Activated naive CD4-positive, alpha-beta T cell treated with anti-CD3 and anti-CD28 coated beads, Interleukin-2, amount 10 ng/mL, durations not matched to agents 7 days and 5 days (primary cell): Measurements from ENCODE around the gene ARL6IP4.

Experiments
- CTCF ChIA-PET: fragments of 350-600 bp; sonication (Branson Sonifier 250); formaldehyde crosslinking; loops from one replicate; lab custom pipeline; 2021; ENCODE audit warnings: antibody characterized with exemption; lab: Charles Lee
- DNase-seq: peaks from one replicate; pipeline ENCODE4 v3.0.0-alpha.2; 2020
- H3K27ac Mint-ChIP-seq: one replicate; pipeline ENCODE4 v1.8.0; 2021; ENCODE audit warnings: mild to moderate bottlenecking, moderate library complexity, mixed read lengths
- H3K27me3 Mint-ChIP-seq: one replicate; pipeline ENCODE4 v1.8.0; 2021; ENCODE audit warnings: mild to moderate bottlenecking, mixed read lengths
- H3K36me3 Mint-ChIP-seq: one replicate; pipeline ENCODE4 v1.8.0; 2021; ENCODE audit warnings: mixed read lengths
- H3K4me1 Mint-ChIP-seq: one replicate; pipeline ENCODE4 v1.8.0; 2021; ENCODE audit warnings: mixed read lengths
- H3K4me3 Mint-ChIP-seq: one replicate; pipeline ENCODE4 v1.8.0; 2021; ENCODE audit warnings: mild to moderate bottlenecking, moderate library complexity, mixed read lengths
- H3K9me3 Mint-ChIP-seq: one replicate; pipeline ENCODE4 v1.8.0; 2021; ENCODE audit warnings: mixed read lengths

ARL6IP4 gene

DNA sequence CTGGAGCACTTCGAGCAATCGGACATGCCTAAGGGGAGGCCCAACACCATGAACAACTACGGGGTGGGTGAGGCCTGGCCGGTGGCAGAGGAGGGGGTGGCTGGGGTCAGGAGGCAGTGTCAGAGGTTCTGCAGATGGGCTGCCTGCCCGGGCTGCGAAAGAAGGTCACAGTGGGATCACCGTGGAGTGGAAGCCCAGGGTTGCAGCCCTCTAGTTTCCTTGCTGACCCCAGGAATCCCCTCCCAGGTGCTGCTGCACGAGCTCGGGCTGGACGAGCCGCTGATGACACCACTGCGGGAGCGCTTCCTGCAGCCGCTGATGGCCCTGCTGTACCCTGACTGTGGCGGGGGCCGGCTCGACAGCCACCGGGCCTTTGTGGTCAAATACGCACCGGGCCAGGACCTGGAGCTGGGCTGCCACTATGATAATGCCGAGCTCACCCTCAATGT lies 1.9 kb upstream of the ARL6IP4 start:
- Mint-ChIP-seq H3K4me3 (no peak overlapping the region), H3K36me3 (peaks cover 23% of the 10 kb centered on the region), H3K27ac (no peak overlapping the region), H3K9me3 (no peaks in the 10 kb centered on the region), H3K27me3 (peaks cover 7% of the 10 kb centered on the region), H3K4me1 (peaks cover 67% of the 10 kb centered on the region)
- no peak for DNase-seq
- CTCF ChIA-PET, result no interaction called here

DNA sequence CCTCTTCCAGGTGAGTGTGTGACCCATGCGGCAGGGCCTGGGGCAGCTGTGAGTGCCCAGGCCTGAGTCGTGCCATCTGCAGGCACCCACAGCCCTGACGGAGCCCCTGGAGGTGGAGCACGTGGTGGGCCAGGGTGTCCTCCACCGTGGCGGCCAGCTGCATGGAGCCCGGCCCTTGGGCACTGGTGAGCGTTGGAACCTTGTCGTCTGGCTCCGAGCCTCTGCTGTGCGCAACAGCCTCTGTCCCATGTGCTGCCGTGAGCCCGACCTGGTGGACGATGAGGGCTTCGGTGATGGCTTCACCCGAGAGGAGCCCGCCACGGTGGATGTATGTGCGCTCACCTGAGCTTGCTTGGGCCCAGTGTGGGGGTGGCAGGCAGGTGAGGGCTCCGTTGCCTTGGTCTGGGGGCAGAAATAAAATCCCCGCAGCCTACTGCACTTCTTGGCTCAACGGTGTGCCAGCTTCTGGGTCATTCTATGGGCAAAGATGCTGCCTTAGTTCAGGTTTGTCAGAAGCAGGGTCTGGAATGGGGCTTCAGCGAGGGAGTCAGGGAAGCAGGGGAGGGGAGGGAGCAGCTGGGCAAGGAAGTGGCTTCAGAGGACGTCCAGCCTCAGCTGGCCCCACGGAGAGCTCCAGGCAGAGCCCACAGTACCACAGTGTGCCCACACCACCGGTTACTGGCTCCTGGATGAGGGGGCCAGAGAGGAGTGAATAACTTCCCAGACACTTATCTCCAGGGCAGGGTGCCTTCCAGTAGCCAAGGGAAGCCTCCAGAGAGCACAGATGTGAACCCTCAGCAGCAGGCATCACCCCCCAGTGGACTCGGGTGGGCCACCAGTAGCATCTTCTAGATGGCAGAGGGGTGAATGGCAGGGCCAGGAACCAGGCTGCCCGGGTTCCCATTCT lies 1.2 kb upstream of the ARL6IP4 start:
- Mint-ChIP-seq H3K27ac (peak overlapping the region; percentile 91), H3K4me1 (peaks cover 69% of the 10 kb centered on the region), H3K27me3 (peaks cover 7% of the 10 kb centered on the region), H3K4me3 (peak overlapping the region; percentile 90), H3K9me3 (no peaks in the 10 kb centered on the region), H3K36me3 (peaks cover 23% of the 10 kb centered on the region)
- CTCF ChIA-PET, result interaction anchor here (0.9 to 1.0 kb wide), 2 partner anchors 114 to 257 kb away, joined by 3 read pairs; no protein-coding TSS in a partner anchor
- DNase-seq, result no peak

DNA sequence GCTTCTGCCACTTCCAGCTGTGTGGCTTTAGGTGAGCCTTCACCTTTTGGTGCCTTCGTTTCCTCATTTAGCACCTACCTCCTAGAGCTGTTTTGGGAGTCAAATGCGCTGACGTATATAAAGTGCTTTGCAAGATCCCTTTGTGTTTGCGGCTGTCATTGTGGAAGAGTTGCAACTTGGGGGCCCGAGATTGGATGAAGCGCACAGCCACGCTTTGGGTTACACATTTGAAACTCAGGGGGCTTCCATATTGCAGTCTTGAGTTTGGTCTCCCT lies 636 bp upstream of the ARL6IP4 start:
- Mint-ChIP-seq H3K9me3 (no peaks in the 10 kb centered on the region), H3K36me3 (peaks cover 23% of the 10 kb centered on the region), H3K27me3 (peaks cover 3% of the 10 kb centered on the region), H3K27ac (peak overlapping the region; percentile 91), H3K4me1 (peaks cover 73% of the 10 kb centered on the region), H3K4me3 (peak overlapping the region; percentile 90)
- CTCF ChIA-PET, result interaction anchor here (0.9 to 1.0 kb wide), 2 partner anchors 115 to 256 kb away, joined by 3 read pairs; no protein-coding TSS in a partner anchor
- no peak for DNase-seq

DNA sequence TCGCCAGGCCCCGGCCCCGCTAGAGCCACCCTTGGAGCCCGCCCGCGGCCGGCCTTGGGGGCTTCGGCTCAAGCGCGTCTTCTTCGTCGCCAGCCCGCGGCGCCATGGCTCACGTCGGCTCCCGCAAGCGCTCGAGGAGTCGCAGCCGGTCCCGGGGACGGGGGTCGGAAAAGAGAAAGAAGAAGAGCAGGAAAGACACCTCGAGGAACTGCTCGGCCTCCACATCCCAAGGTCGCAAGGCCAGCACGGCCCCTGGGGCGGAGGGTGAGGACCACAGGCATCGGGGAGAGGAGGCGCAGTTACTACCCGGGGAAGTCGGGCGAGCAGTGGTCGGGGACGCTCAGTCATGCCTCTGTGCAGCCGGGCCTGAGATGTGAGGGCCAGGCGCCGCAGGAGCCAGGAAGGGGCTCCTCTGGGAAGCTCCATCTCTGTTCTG lies 573 bp downstream of the ARL6IP4 start:
- Mint-ChIP-seq H3K4me3 (peak overlapping the region; percentile 90), H3K27me3 (no peaks in the 10 kb centered on the region), H3K27ac (peak overlapping the region; percentile 84), H3K9me3 (no peaks in the 10 kb centered on the region), H3K36me3 (peaks cover 28% of the 10 kb centered on the region), H3K4me1 (peaks cover 70% of the 10 kb centered on the region)
- no peak for DNase-seq
- CTCF ChIA-PET, result no interaction called here

DNA sequence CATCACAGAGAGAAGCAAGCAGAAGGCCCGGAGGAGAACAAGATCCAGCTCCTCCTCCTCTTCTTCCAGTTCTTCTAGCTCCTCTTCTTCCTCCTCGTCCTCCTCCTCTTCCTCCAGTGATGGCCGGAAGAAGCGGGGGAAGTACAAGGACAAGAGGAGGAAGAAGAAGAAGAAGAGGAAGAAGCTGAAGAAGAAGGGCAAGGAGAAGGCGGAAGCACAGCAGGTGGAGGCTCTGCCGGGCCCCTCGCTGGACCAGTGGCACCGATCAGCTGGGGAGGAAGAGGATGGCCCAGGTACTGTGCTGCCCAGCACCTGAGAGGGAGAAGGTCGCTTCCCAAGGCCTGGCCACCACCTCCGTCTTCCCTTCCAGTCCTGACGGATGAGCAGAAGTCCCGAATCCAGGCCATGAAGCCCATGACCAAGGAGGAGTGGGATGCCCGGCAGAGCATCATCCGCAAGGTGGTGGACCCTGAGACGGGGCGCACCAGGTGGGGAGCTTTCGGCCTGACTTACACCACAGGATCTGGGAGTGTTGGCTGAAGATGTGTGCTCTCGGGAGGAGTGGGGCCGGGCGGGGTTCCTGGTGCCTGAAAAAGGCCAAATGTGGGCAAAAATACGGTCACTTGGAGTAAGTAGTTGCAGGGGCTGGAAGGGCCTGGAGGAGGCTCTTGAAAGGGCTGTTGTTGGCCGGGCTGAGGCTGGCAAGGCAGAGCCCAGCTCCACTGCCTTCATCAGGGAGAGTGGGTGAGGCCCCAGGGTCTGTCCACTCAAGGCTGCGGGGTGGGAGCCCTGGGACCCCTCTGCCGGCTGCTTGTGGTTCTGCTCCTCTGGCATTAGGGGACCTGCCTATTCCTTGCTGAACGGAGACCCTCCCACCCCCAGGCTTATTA lies 1.4 kb downstream of the ARL6IP4 start:
- peaks cover 63% of the 10 kb centered on the region for H3K4me1 Mint-ChIP-seq

DNA sequence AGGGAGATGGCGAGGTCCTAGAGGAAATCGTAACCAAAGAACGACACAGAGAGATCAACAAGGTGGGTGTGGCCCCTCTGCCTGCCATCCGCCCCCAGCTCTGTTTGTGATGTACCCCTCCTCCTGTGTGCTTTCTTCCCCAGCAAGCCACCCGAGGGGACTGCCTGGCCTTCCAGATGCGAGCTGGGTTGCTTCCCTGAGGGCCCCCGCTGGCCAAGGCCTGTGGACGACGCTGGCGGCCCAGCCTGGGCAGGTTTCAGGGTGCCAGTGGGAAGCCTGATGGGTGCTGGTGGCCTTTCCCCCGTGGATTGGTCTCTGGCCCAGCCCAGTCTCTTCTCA lies 2.0 kb downstream of the ARL6IP4 start:
- peaks cover 57% of the 10 kb centered on the region for H3K4me1 Mint-ChIP-seq

More for the DNA sequence above, 1.4 kb downstream of the ARL6IP4 start:
- H3K36me3 Mint-ChIP-seq, result peaks cover 30% of the 10 kb centered on the region
- H3K9me3 Mint-ChIP-seq, result no peaks in the 10 kb centered on the region
- no peaks in the 10 kb centered on the region for H3K27me3 Mint-ChIP-seq
- peak overlapping the region; percentile 90 for H3K4me3 Mint-ChIP-seq
- DNase-seq, result no peak
- H3K27ac Mint-ChIP-seq, result peak overlapping the region; percentile 84
- CTCF ChIA-PET, result interaction anchor here (1.1 to 1.6 kb wide), 3 partner anchors 8 to 256 kb away, joined by 3 to 4 read pairs (median 4); no protein-coding TSS in a partner anchor

DNA sequence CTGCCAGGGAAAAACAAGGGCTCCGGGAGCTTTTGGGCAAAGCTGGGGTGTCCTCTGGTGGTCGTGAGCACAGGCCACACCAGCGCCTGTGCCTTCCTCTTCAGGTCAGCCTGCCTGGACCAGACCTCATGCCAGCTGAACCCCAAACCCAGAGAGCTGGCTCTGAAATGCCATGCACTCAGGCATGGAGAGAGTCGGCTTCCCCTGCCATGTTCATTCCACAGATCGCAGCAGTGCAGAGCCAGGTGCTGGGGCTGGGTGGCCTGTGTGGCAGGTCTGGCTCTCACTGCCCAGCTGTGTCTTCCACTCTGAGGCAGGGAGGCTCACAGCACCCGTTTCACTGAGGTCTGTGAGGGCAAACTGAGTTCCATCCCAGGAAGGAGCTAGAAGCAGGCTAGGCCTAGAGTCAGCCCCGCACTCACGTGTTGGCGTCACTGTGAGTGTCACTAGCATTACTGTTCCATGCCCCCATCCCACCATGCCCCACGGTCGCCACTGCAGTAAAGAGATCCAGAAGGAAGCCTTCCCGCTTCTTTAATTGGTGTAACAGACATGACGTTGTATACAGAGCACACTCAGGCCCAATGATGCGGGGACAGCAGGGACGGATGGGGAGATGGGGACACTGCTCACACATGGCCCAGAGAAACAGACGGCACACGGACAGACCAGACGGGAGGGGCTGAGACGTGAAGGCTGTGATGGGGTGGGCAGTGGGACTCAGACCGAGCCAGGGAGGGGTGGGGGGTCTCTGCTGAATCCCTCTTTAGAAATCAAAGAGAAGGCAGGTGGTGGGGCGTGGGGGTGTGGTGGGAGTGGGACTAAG lies 2.7 kb downstream of the ARL6IP4 start:
- Mint-ChIP-seq H3K9me3 (no peaks in the 10 kb centered on the region), H3K27me3 (no peaks in the 10 kb centered on the region), H3K27ac (peak overlapping the region; percentile 71), H3K4me1 (peaks cover 52% of the 10 kb centered on the region), H3K4me3 (peak overlapping the region; percentile 90), H3K36me3 (peaks cover 29% of the 10 kb centered on the region)
- CTCF ChIA-PET, result interaction anchor here (1.4 to 1.6 kb wide), 2 partner anchors 9 to 92 kb away, joined by 3 to 4 read pairs; no protein-coding TSS in a partner anchor
- DNase-seq, result no peak

More for the DNA sequence above, 2.0 kb downstream of the ARL6IP4 start:
- Mint-ChIP-seq H3K27ac (peak overlapping the region; percentile 84), H3K27me3 (no peaks in the 10 kb centered on the region), H3K9me3 (no peaks in the 10 kb centered on the region), H3K36me3 (peaks cover 31% of the 10 kb centered on the region), H3K4me3 (peak overlapping the region; percentile 90)
- DNase-seq, result no peak
- CTCF ChIA-PET, result interaction anchor here (1.1 to 1.6 kb wide), 3 partner anchors 8 to 255 kb away, joined by 3 to 4 read pairs (median 4); no protein-coding TSS in a partner anchor

DNA sequence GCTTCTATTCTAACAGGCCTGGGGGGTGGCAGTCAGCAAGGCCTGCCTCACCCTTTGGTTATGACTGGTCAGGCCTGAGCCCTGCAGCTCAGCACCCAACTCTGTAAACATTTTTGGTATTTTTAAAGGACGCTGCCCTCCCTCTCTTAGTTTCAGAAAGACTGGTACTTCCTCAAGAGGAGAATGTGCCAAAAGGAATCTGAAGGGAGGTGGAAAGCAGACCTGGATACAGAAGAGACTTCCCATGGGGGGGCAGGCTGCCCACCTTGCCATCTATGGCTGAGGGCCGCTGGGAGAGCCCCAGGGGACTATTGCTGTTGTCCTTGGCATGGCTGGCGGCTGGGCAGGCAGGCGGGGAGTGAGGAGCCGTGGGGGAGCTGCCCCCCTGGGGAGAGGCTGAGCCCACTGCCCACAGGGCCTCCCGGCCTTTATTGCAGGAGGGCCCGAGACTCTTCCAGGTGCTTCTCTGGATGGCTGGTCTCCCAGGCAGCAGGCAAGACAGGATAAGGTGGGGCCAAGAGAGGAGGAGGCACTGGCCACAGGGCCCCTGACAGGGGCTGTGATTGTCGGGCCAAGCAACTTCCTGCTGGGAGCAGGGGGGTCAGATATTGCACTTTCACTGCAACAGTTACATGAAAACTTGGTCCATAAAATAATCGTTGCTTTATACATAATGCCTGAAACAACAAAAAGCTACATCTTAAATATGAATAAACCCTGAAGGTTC lies 3.5 kb downstream of the ARL6IP4 start:
- Mint-ChIP-seq H3K27ac (peak overlapping the region; percentile 71), H3K4me3 (peak overlapping the region; percentile 12), H3K27me3 (no peaks in the 10 kb centered on the region), H3K9me3 (no peaks in the 10 kb centered on the region), H3K4me1 (peaks cover 52% of the 10 kb centered on the region), H3K36me3 (peaks cover 31% of the 10 kb centered on the region)
- CTCF ChIA-PET, result interaction anchor here (1.6 kb wide), 1 partner anchor 10 kb away, joined by 3 read pairs; no protein-coding TSS in a partner anchor
- DNase-seq, result no peak

DNA sequence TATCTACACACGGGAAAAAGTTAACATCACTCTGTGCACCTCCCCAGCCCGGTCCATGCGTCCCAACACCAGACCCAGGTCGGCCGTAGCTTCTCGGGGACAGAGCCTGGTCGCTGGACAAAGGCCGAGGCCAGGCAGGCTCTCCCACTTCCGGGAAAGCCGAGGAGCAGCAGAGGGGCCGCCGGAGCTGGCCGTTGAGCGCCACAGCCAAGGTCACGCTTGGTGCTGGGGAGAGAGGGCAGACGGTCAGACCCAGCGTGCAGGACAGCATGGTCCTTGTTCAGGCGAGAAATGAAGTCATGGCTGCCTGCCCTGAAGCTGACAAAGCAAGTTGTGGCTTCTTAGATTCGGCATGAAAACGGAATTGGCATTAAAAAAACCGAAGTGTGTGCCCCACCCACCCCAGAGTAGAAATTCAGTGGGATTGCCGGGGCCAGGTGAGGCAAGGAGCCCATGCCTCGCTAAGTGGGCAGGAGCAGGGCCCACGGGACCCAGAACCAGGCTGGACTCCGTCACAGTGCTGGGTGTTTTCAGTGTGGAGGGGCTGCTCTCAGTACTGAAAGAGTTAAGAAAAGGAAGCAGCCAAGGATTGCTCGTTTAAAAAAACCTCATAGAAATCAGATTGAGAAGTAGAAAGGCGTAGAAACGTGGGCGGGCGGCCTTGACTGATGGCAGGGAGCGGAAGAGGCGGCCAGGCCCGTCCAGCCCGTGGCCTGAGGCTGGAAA lies 4.3 kb downstream of the ARL6IP4 start:
- H3K27me3 Mint-ChIP-seq, result no peaks in the 10 kb centered on the region
- peaks cover 46% of the 10 kb centered on the region for H3K4me1 Mint-ChIP-seq
- H3K27ac Mint-ChIP-seq, result peak overlapping the region; percentile 46
- no peaks in the 10 kb centered on the region for H3K9me3 Mint-ChIP-seq
- DNase-seq, result no peak
- H3K36me3 Mint-ChIP-seq, result peaks cover 31% of the 10 kb centered on the region
- H3K4me3 Mint-ChIP-seq, result no peak overlapping the region
- CTCF ChIA-PET, result no interaction called here

DNA sequence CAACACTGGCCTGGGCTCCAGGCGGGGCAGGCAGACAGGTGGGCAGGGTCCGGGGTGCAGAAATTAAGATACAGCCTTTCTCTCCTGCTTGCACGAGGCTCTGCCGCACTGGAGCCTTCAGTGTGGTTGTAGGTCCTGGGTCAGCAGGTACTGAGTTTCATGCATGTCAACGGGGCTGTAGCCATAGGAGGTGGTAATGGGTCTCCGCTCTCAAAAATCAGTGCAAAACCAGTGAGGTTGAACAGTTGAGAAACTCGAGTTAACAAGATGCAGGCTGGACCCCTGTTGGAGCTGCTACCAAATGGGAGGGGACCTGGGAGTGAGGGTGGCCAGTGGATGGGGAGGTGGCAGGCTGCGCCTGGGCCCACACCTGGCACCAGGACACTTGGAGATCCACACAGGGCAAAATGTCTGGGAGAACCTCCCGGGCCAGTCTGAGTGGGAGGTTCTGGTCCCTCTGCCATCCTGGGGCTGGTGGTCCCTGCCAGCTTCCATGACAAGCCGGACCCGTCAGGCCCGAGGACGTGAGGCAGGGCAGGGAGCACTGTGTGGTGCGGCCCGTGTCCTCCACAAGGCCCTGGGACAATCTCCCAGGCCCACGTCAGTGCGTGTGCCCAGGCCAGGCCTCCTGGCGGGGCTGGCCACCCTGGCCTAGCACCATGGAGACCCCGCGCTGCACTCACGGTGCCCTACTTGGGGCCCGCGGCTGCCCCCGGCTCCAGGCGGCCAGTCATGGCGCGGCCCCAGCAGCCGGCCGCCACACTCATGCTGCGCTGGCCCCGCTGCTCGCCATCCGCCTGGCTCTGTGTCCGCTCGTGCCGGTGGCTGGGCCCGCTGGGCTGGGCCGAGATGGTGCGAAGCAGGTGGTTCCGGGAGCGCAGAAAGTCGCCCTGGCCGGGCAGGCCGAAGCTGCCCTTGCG lies 5.1 kb downstream of the ARL6IP4 start:
- peak overlapping the region; percentile 69 for H3K27ac Mint-ChIP-seq
- peaks cover 27% of the 10 kb centered on the region for H3K36me3 Mint-ChIP-seq
- DNase-seq, result no peak
- no peaks in the 10 kb centered on the region for H3K27me3 Mint-ChIP-seq
- CTCF ChIA-PET, result no interaction called here
- H3K9me3 Mint-ChIP-seq, result no peaks in the 10 kb centered on the region
- peaks cover 42% of the 10 kb centered on the region for H3K4me1 Mint-ChIP-seq
- H3K4me3 Mint-ChIP-seq, result no peak overlapping the region

DNA sequence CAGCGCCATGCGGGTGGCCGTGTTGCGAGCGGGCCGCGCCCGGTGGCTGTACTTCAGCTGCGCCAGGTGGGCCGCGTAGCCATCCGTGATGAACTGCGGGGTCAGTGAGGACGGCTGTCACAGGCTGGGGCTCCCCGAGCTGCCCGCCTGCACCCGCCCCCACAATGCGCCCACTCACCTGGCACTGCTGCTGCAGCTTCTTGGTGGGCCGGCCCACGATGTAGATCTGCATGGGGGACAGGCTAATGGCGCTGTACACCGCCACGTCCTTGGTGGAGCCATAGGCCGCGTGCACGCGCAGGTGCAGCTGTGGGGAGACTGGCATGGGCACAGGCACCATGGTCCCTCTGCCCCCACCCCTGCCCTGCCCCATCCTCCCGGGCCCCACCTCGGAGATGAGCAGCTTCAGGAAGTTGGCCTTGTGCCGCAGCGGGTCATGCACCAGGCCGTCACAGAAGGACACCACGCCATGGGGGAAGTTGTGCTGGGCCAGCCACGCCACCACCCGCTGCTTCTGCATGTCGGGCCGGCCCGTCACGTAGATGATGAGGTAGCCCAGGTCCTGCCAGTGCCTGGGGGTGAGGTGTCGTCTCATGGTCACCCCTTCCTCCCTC lies 5.9 kb downstream of the ARL6IP4 start:
- H3K36me3 Mint-ChIP-seq, result peaks cover 23% of the 10 kb centered on the region
- DNase-seq, result no peak
- peaks cover 39% of the 10 kb centered on the region for H3K4me1 Mint-ChIP-seq
- H3K27ac Mint-ChIP-seq, result no peak overlapping the region
- H3K4me3 Mint-ChIP-seq, result no peak overlapping the region
- H3K27me3 Mint-ChIP-seq, result no peaks in the 10 kb centered on the region
- CTCF ChIA-PET, result no interaction called here
- H3K9me3 Mint-ChIP-seq, result no peaks in the 10 kb centered on the region
